CD14-positive monocyte (primary cell): ENCODE data around the gene CCDC169. TPM values are rescaled to one million over a fixed set of nuclear protein-coding genes. Genes with fewer than 3 reads are reported as not detected.

Experiments used
- DNase-seq, 3 donors: peaks; one replicate each; pipeline ENCODE4 v3.0.0-alpha.2; 2011 to 2022
- H2AFZ ChIP-seq: 2 replicates; pipeline ENCODE4 v1.6.0; 2012; ENCODE audit warnings: mild to moderate bottlenecking, low read depth, low read length, inconsistent platforms; ENCODE audit not compliant: insufficient read depth, poor library complexity, severe bottlenecking
- H3K27ac ChIP-seq, 2 donors: 1 replicate in 1 of 2; 2 replicates in 1 of 2; pipeline ENCODE4 v1.5.1; 2012 to 2013; ENCODE audit warnings: low read length in 2 of 2, control low read depth in 1 of 2, inconsistent platforms in 1 of 2, low read depth in 1 of 2, mild to moderate bottlenecking in 1 of 2
- H3K27me3 ChIP-seq, 2 donors: one replicate each; pipeline versions ENCODE4 v1.6.0 to v1.6.1; 2011 to 2013; ENCODE audit warnings: low read length in 2 of 2; ENCODE audit not compliant: control insufficient read depth in 2 of 2, insufficient read depth in 2 of 2
- H3K36me3 ChIP-seq, 2 donors: replicated peaks in 1 of 2; 1 replicate in 1 of 2; 2 replicates in 1 of 2; pipeline versions ENCODE4 v1.5.1 to v1.6.1; 2012 to 2013; ENCODE audit warnings: low read length in 2 of 2, control low read depth in 1 of 2, inconsistent platforms in 1 of 2, mild to moderate bottlenecking in 1 of 2; ENCODE audit not compliant: insufficient read depth in 2 of 2, control insufficient read depth in 1 of 2
- H3K4me1 ChIP-seq, 2 donors: 1 replicate in 1 of 2; 2 replicates in 1 of 2; pipeline versions ENCODE4 v1.5.1 to v1.6.1; 2012 to 2013; ENCODE audit warnings: low read length in 2 of 2, control low read depth in 1 of 2, inconsistent platforms in 1 of 2, mild to moderate bottlenecking in 1 of 2, moderate library complexity in 1 of 2; ENCODE audit not compliant: insufficient read depth in 2 of 2, control insufficient read depth in 1 of 2
- H3K4me2 ChIP-seq: replicated peaks from 2 replicates; pipeline ENCODE3; 2012; ENCODE audit warnings: low read length, moderate library complexity, mild to moderate bottlenecking; ENCODE audit not compliant: poor library complexity, severe bottlenecking; ENCODE audit errors: extremely low read depth
- H3K4me3 ChIP-seq, 3 experiments: fragments of 200-600 bp in 1 of 3; sonication (generic) in 1 of 3; replicated peaks in 1 of 3; 1 replicate in 2 of 3; 2 replicates in 1 of 3; pipeline ENCODE4 v1.5.1; 2011 to 2013; ENCODE audit warnings: low read length in 3 of 3, mild to moderate bottlenecking in 3 of 3, control low read depth in 2 of 3, low read depth in 2 of 3, inconsistent platforms in 1 of 3, moderate library complexity in 1 of 3
- H3K79me2 ChIP-seq: 2 replicates; pipeline ENCODE4 v1.6.0; 2012; ENCODE audit warnings: mild to moderate bottlenecking, control low read depth, inconsistent platforms, low read length, moderate library complexity; ENCODE audit not compliant: insufficient read depth
- H3K9ac ChIP-seq: 2 replicates; pipeline ENCODE4 v1.6.0; 2017; ENCODE audit warnings: low read length, mild to moderate bottlenecking; ENCODE audit not compliant: insufficient read depth, poor library complexity, severe bottlenecking
- H3K9me3 ChIP-seq, 2 donors: replicated peaks in 1 of 2; 1 replicate in 1 of 2; 2 replicates in 1 of 2; pipeline versions ENCODE4 v1.5.1 to v1.6.1; 2012 to 2013; ENCODE audit warnings: low read length in 2 of 2, control low read depth in 1 of 2; ENCODE audit not compliant: control insufficient read depth in 1 of 2, insufficient read depth in 1 of 2
- H4K20me1 ChIP-seq: 2 replicates; pipeline ENCODE4 v1.6.0; 2012; ENCODE audit warnings: mild to moderate bottlenecking, low read length, control low read depth, moderate library complexity; ENCODE audit not compliant: insufficient read depth
- H3K27ac Mint-ChIP-seq, 7 donors: one replicate each; pipeline ENCODE4 v1.8.0; 2020; ENCODE audit warnings: mild to moderate bottlenecking in 7 of 7, mixed read lengths in 7 of 7, moderate library complexity in 6 of 7, inconsistent platforms in 2 of 7
- H3K27me3 Mint-ChIP-seq, 3 donors: one replicate each; pipeline ENCODE4 v1.8.0; 2021 to 2022; ENCODE audit warnings: low read depth in 3 of 3, mild to moderate bottlenecking in 3 of 3, mixed read lengths in 3 of 3, moderate library complexity in 3 of 3, inconsistent platforms in 1 of 3
- H3K36me3 Mint-ChIP-seq, 2 donors: one replicate each; pipeline ENCODE4 v1.8.0; 2020; ENCODE audit warnings: mixed read lengths in 2 of 2, inconsistent platforms in 1 of 2, mild to moderate bottlenecking in 1 of 2
- H3K4me1 Mint-ChIP-seq: one replicate; pipeline ENCODE4 v1.8.0; 2020; ENCODE audit warnings: mild to moderate bottlenecking, mixed read lengths
- H3K4me3 Mint-ChIP-seq, 2 donors: one replicate each; pipeline ENCODE4 v1.8.0; 2020; ENCODE audit warnings: mild to moderate bottlenecking in 2 of 2, mixed read lengths in 2 of 2, moderate library complexity in 1 of 2
- H3K9me3 Mint-ChIP-seq, 7 donors: one replicate each; pipeline ENCODE4 v1.8.0; 2020 to 2022; ENCODE audit warnings: mixed read lengths in 7 of 7, mild to moderate bottlenecking in 6 of 7, moderate library complexity in 6 of 7, inconsistent platforms in 2 of 7
- CTCF ChIP-seq: fragments of 200-600 bp; IDR thresholded peaks from one replicate; pipeline ENCODE4 v1.8.0; 2022; ENCODE audit warnings: antibody characterized with exemption, mild to moderate bottlenecking
- WGBS: methylation state at CpG from one replicate; pipeline ENCODE4 v1.1.5; 2013; ENCODE audit warnings: missing lambda C conversion rate; ENCODE audit not compliant: insufficient coverage; 5-methylcytosine and 5-hydroxymethylcytosine counted together
- intact Hi-C, 2 donors: fragments of 100-400 bp; cut with micrococcal nuclease; formaldehyde crosslinking; loops; one replicate each; pipeline versions ENCODE4 v1.15.0 to v1.15.1; 2023
- polyA plus RNA-seq, 3 donors: library from polyadenylated mRNA; depleted of rRNA in 1 of 3; unstranded in 2 of 3; stranded (reverse) in 1 of 3; fragments of 300-500 nt in 2 of 3; fragments of >200 nt in 1 of 3; fragmentation: Illumina TruSeq in 2 of 3; gene quantifications; 1 replicate in 2 of 3; 2 replicates in 1 of 3; pipeline ENCODE4 v1.2.3, GENCODE V29; 2012 to 2021

CCDC169 gene
- polyA plus RNA-seq, 3 donors, result 0.03 TPM; not detected in 2

GRCh38 chr13:36259361-36260137 lies 38.1 kb downstream of the CCDC169 start:
- H3K4me2 ChIP-seq, result no peak overlapping the region
- H3K36me3 Mint-ChIP-seq, result no peaks in the 10 kb centered on the region
- H3K4me1 Mint-ChIP-seq, result no peaks in the 10 kb centered on the region
- no peak overlapping the region for H3K9ac ChIP-seq
- H4K20me1 ChIP-seq, result no peaks in the 10 kb centered on the region
- no peak overlapping the region for H3K27ac ChIP-seq
- H3K4me1 ChIP-seq, result no peaks in the 10 kb centered on the region
- H3K4me3 Mint-ChIP-seq, result no peak overlapping the region
- no peak for DNase-seq
- H3K9me3 Mint-ChIP-seq, result peaks cover 0 to 8% (median 3%) of the 10 kb centered on the region in 7 donors
- TF ChIP-seq CTCF, result no peak
- H3K4me3 ChIP-seq, result no peak overlapping the region
- no peaks in the 10 kb centered on the region for H3K27me3 ChIP-seq
- H3K79me2 ChIP-seq, result no peaks in the 10 kb centered on the region
- H3K27ac Mint-ChIP-seq, result no peak overlapping the region
- intact Hi-C loops, result no loop called here
- peaks cover 0 to 8% of the 10 kb centered on the region in 2 donors for H3K9me3 ChIP-seq
- H3K36me3 ChIP-seq, result no peaks in the 10 kb centered on the region
- H2AFZ ChIP-seq, result no peak overlapping the region
- peaks cover 0 to 3% (median 0%) of the 10 kb centered on the region in 3 donors for H3K27me3 Mint-ChIP-seq
- WGBS, result 91% methylated on average over 4 of the region's 8 CpGs

- no peak overlapping the region for H3K27ac ChIP-seq
- no peaks in the 10 kb centered on the region for H3K79me2 ChIP-seq
- 100% methylated on average over 6 of the region's 8 CpGs for WGBS
- H3K4me2 ChIP-seq, result no peak overlapping the region
- intact Hi-C loops, result no loop called here
- H3K36me3 ChIP-seq, result no peaks in the 10 kb centered on the region
- TF ChIP-seq CTCF, result no peak
- no peak overlapping the region for H3K4me3 ChIP-seq
- H4K20me1 ChIP-seq, result no peaks in the 10 kb centered on the region
- no peak overlapping the region for H3K9ac ChIP-seq
- Mint-ChIP-seq H3K4me1 (no peaks in the 10 kb centered on the region), H3K27ac (no peak overlapping the region), H3K4me3 (no peak overlapping the region), H3K27me3 (peaks cover 0 to 3% (median 0%) of the 10 kb centered on the region in 3 donors), H3K36me3 (no peaks in the 10 kb centered on the region), H3K9me3 (peaks cover 0 to 8% (median 3%) of the 10 kb centered on the region in 7 donors)
- H3K9me3 ChIP-seq, result peaks cover 0 to 8% of the 10 kb centered on the region in 2 donors
- H2AFZ ChIP-seq, result no peak overlapping the region
- H3K27me3 ChIP-seq, result no peaks in the 10 kb centered on the region
- H3K4me1 ChIP-seq, result no peaks in the 10 kb centered on the region
- DNase-seq, result no peak
These were observed 38.8 kb downstream of the CCDC169 start for GRCh38 chr13:36258831-36259230.
